Colonic mucosa (tissue), 4 donors: ENCODE measurements around the gene IL15RA. TPM values are rescaled to one million over a fixed set of nuclear protein-coding genes. Genes with fewer than 3 reads are reported as not detected.

Source experiments
- DNase-seq: peaks from one replicate; pipeline ENCODE4 v3.0.0-alpha.2; 2020
- H3K27ac ChIP-seq: fragments of 200-600 bp; one replicate; pipeline ENCODE4 v1.8.0; 2021
- H3K27me3 ChIP-seq: fragments of 200-600 bp; one replicate; pipeline ENCODE4 v1.8.0; 2021
- H3K36me3 ChIP-seq: fragments of 200-600 bp; one replicate; pipeline ENCODE4 v1.8.0; 2021
- H3K4me1 ChIP-seq: fragments of 200-600 bp; one replicate; pipeline ENCODE4 v1.8.0; 2021; ENCODE audit warnings: mild to moderate bottlenecking
- H3K4me3 ChIP-seq: fragments of 200-600 bp; one replicate; pipeline ENCODE4 v1.8.0; 2021
- H3K9ac ChIP-seq, 2 donors: one replicate each; pipeline ENCODE4 v1.7.0; 2013; ENCODE audit warnings: control low read depth in 2 of 2, low read depth in 2 of 2, low read length in 2 of 2
- H3K9me3 ChIP-seq: fragments of 200-600 bp; one replicate; pipeline ENCODE4 v1.8.0; 2021
- CTCF ChIP-seq: fragments of 200-600 bp; IDR thresholded peaks from one replicate; pipeline ENCODE4 v1.8.0; 2022; ENCODE audit warnings: antibody characterized with exemption, mild to moderate bottlenecking
- intact Hi-C: fragments of 100-400 bp; cut with DNase I; formaldehyde crosslinking; loops from one replicate; pipeline ENCODE4 v1.14.1; 2022
- total RNA-seq, 2 donors: library from RNA; stranded (reverse); fragmentation: NEBNext Ultra II Directional in 1 of 2; extraction: Animal tissue kit (Norgen Biotek cat#: 25700) in 1 of 2; gene quantifications; one replicate each; pipeline ENCODE4 v1.2.1, GENCODE V29; 2021
- donor health status: healthy.
- donor health status: DM: no; HTN: no; CAD: no.
- donor health status: DM: no; HTN: no; CAD: no.

IL15RA gene
- total RNA-seq, 2 donors from 2014 or later: 11.5 to 16.0 TPM

GRCh38 chr10:5992398-5992797 is 15.1 kb upstream of the IL15RA start:
- H3K9ac ChIP-seq: no peak overlapping the region
- no peak for TF ChIP-seq CTCF
- no peaks in the 10 kb centered on the region for H3K9me3 ChIP-seq
- H3K27me3 ChIP-seq: no peaks in the 10 kb centered on the region
- intact Hi-C loops: no loop called here
- no peaks in the 10 kb centered on the region for H3K4me1 ChIP-seq
- DNase-seq: no peak
- no peak overlapping the region for H3K27ac ChIP-seq
- H3K36me3 ChIP-seq: no peaks in the 10 kb centered on the region
- H3K4me3 ChIP-seq: no peak overlapping the region

- Histone ChIP-seq H3K9me3 (no peaks in the 10 kb centered on the region), H3K9ac (no peak overlapping the region), H3K27ac (no peak overlapping the region), H3K36me3 (no peaks in the 10 kb centered on the region), H3K27me3 (no peaks in the 10 kb centered on the region), H3K4me1 (no peaks in the 10 kb centered on the region), H3K4me3 (no peak overlapping the region)
- TF ChIP-seq CTCF: no peak
- DNase-seq: no peak
- intact Hi-C loops: no loop called here
Measured at GRCh38 chr10:5991708-5992107, 14.4 kb upstream of the IL15RA start.

GRCh38 chr10:5989756-5990155 is 12.4 kb upstream of the IL15RA start:
- H3K36me3 ChIP-seq: no peaks in the 10 kb centered on the region
- no peak overlapping the region for H3K27ac ChIP-seq
- H3K9me3 ChIP-seq: no peaks in the 10 kb centered on the region
- H3K4me3 ChIP-seq: no peak overlapping the region
- H3K9ac ChIP-seq: no peak overlapping the region
- DNase-seq: no peak
- intact Hi-C loops: no loop called here
- no peaks in the 10 kb centered on the region for H3K4me1 ChIP-seq
- H3K27me3 ChIP-seq: no peaks in the 10 kb centered on the region
- no peak for TF ChIP-seq CTCF

GRCh38 chr10:5988336-5988920 is 11.1 kb upstream of the IL15RA start:
- no peak for DNase-seq
- TF ChIP-seq CTCF: no peak
- no peaks in the 10 kb centered on the region for H3K36me3 ChIP-seq
- intact Hi-C loops: no loop called here
- no peak overlapping the region for H3K4me3 ChIP-seq
- H3K4me1 ChIP-seq: no peaks in the 10 kb centered on the region
- H3K27me3 ChIP-seq: no peaks in the 10 kb centered on the region
- H3K9ac ChIP-seq: no peak overlapping the region
- no peaks in the 10 kb centered on the region for H3K9me3 ChIP-seq
- no peak overlapping the region for H3K27ac ChIP-seq

- Histone ChIP-seq H3K4me3 (no peak overlapping the region), H3K9ac (no peak overlapping the region), H3K27ac (no peak overlapping the region), H3K4me1 (no peaks in the 10 kb centered on the region), H3K36me3 (no peaks in the 10 kb centered on the region), H3K9me3 (no peaks in the 10 kb centered on the region), H3K27me3 (no peaks in the 10 kb centered on the region)
- intact Hi-C loops: no loop called here
- DNase-seq: no peak
- TF ChIP-seq CTCF: no peak
Measured at GRCh38 chr10:5987747-5988146, 10.4 kb upstream of the IL15RA start.
